ENCODE data around the gene LCE2C.

DNA sequence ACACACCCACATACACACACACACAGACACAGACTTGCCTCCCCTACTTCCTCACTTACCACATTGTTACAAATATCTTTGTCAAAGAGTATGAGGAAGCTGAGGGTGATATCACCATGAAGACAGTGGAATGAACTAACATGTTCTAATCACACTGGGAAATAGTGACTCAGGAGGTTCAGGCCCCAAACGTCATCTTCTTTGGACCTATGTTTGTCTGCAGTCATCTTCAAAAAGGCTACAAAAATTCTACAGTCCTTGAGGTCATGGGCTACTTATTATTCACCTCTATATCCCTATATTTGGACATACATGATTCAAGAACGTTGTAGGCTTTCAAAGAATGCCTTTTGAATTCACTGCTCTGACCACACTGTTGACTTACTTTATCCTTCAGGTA lies 2.1 kb upstream of the LCE2C start:
- TF ChIP-seq, protein P1, sequence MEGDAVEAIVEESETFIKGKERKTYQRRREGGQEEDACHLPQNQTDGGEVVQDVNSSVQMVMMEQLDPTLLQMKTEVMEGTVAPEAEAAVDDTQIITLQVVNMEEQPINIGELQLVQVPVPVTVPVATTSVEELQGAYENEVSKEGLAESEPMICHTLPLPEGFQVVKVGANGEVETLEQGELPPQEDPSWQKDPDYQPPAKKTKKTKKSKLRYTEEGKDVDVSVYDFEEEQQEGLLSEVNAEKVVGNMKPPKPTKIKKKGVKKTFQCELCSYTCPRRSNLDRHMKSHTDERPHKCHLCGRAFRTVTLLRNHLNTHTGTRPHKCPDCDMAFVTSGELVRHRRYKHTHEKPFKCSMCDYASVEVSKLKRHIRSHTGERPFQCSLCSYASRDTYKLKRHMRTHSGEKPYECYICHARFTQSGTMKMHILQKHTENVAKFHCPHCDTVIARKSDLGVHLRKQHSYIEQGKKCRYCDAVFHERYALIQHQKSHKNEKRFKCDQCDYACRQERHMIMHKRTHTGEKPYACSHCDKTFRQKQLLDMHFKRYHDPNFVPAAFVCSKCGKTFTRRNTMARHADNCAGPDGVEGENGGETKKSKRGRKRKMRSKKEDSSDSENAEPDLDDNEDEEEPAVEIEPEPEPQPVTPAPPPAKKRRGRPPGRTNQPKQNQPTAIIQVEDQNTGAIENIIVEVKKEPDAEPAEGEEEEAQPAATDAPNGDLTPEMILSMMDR (IDR thresholded peaks at IDR 0.05), result no peak
- no peak for TF ChIP-seq POLR2A (IDR thresholded peaks at IDR 0.05)

All from adrenal gland (tissue), 5 donors.